COR-L47 (cell line): ENCODE results near the gene OR6C65.
"Not testable (repeated sequence)": the region's sequence is repeated elsewhere in the genome, so short reads cannot be mapped to it uniquely, and the experiment has no call there.

Experiments used
- DNase-seq: peaks from one replicate; lab custom pipeline; 2025; lab: John Stamatoyannopoulos, UW

OR6C65 gene

DNA sequence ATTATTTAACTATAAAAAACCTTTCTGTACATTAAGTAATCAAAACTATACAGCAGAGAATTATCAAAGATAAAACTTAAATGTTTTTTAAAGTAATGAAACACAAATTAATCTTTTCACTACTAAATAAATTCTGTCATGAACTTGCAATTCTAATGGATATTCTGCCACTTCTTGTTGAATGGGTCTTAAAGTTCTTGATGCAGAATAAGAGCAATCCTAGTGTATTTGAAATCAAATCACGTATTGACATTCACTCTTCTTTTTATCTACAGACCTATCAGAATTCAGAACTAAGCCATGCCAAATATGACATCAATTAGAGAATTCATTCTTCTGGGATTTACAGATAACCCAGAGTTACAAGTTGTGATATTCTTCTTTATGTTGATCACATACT lies at the start of gene OR6C65:
OR6C65 (plus strand) TSS at position 301 of the 400 bp plus-strand sequence; CDS start at position 301, 0 bp downstream.
- DNase-seq: no peak

DNA sequence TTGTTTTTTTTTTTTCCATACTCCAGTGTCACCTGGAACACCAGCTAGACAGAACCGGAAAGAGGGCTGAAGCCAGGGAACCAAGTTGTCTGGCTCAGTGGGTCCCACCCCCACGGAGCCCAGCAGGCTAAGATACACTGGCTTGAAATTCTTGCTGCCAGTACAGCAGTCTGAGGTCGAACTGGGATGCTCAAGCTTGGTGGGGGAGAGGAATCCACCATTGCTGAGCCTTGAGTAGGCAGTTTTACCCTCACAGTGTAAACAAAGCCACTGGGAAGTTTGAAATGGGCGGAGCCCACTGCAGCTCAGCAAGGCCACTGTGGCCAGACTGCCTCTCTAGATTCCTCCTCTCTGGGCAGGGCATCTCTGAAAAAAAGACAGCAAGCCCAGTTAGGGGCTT lies 45.0 kb upstream of the OR6C65 start:
- not testable (repeated sequence) for DNase-seq

DNA sequence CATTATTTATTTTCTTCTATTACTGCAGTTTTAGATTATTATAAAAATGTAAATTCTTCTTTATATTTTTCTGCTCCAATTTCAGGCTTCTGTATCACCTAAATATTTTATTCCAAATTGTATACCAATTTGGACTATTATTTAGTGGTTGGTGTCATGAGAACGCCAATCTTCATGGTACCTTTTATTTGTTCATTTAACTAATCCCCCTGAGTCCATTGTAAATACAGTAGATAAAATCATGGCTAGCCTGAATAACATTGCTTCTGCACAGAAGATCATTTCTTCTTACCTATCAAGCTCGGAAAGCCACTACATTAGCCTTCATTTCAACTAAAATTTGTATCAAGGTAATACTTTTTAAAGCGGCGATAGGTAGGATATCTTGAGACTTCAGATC lies 37.7 kb upstream of the OR6C65 start, which contains the start of gene OR6C75:
OR6C75 (plus strand) TSS at position 301 of the 400 bp plus-strand sequence. CDS start 2,136 bp downstream, outside the sequence.
- no peak for DNase-seq

DNA sequence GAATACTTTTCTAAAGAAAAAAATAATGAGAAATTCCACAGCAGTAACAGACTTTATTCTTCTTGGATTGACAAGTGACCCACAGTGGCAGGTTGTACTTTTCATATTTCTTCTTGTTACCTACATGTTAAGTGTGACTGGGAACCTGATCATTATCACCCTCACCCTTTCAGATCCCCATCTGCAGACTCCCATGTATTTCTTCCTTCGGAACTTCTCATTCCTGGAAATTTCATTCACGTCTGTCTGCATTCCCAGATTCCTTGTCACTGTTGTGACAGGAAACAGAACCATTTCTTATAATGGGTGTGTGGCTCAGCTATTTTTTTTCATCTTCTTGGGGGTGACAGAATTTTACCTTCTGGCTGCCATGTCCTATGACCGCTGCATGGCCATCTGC lies 35.2 kb upstream of the OR6C65 start:
- DNase-seq: no peak

DNA sequence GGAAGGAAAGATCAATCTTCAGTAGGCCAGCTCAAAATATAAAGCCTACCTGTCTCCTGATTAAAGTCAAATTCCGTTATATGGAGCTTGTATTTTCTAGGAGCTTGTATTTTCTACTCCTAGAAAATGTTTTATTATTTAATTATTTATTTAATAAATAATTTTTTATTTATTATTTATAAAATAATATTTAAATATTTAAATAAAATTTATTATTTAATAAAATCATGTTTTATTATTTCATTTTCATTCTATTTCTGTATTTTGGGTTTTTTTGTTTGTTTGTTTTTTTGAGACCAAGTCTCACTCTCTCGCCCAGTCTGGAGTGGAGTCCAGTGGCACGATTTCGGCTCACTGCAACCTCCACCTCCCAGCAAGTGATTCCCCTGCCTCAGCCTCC lies 27.8 kb upstream of the OR6C65 start:
- DNase-seq: no peak

DNA sequence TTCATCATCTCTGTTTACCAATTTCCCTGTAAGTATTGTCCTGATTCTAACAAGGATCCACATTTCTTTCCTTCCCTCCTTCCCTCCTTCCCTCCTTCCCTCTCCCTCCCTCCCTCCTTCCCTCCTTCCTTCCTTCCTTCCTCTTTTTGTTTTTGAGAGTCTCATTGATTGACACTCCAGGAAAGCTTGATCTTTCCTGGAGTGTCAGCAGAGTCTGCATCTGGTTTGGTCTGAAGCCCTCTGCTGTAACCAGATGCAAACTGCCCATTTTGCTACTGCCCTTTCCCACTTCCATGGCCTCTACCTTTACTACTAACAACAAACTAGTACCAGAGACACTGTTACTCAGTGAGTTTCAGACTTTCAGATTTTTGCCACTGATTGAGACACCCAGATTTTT lies 14.4 kb upstream of the OR6C65 start:
- no peak for DNase-seq

DNA sequence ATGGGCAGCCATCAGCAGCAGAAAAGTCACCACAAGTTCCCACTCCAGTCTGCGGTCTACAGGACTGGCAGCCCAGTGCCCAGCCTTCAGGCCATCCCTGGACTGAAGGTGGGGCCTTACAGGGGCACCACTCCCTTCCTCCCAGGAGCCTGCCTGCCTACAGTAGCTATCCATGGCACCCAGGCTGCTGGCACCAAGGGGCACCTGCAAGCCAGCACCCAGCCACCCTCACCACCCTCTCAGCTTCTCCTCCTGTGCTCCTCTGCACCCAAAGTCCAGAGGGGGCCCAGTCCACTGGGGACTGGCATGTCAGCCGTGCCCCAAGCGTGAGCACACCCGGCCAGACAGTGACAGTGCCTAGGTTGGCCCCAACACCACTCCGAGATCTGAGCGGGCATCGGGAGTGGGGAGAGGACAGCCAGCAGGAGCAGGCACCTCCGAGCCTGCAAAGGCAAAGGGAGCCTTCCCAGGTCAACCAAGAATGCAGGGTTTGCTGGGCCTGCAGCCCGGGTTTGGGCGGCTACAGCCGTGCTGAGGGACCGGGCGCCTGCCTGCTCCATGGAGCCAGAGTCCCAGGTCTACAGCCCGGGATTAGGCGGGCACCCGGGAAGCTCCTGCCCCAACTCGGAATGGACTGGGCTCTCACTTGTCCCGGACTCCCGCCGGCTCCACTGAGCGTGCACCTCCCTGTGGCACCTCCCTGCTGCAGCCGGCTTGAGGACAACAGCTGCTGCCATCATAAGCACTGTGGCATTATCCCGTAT lies 8.1 kb upstream of the OR6C65 start:
- DNase-seq: no peak

DNA sequence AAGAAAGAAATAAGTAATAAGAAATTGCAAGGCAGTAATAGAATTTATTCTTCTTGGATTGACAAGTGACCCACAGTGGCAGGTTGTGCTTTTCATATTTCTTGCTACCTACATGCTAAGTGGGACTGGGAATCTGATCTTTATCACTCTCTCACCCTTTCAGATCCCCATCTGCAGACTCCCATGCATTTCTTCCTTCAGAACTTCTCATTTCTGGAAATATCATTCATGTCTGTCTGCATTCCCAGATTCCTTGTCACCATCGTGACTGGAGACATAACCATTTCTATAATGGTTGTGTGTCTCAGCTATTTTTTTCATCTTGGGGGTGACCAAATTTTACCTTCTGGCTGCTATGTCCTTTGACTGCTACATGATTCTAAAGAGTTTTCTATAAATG lies 4.0 kb upstream of the OR6C65 start:
- DNase-seq: no peak

DNA sequence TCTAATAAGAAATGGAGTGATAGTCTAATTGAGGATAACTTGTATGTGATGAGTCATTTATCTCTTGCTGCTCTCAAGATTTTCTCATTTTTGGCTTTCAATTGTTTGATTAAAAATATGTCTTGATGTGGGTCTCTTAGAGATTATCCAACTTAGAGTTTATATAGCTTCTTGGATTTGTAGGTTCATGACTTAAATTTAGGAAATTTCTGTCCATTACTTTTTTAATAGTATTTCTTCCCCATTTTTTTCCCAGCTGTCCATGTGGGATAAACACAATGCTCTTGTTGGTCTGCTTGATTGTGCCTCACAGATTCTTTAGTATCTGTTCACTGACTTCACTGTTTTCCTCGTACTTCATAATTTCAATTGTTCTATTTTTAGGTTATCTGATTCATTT lies 7.5 kb downstream of the OR6C65 start:
- no peak for DNase-seq

DNA sequence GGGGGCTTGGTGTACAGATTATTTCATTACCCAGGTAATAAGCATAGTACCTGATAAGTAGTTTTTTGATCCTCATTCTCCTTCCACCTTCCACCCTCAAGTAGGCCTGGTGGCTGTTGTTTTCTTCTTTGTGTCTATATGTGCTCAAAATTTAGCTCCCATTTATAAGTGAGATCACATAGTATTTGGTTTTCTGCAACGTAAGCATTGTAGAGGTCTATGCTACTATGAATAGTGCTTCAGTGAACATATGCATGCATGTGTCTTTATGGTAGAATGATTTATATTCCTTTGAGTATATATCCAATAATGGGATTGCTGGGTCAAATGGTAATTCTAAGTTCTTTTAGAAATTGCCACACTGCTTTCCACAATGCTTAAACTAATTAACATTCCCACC lies 8.8 kb downstream of the OR6C65 start:
- DNase-seq: not testable (repeated sequence)

DNA sequence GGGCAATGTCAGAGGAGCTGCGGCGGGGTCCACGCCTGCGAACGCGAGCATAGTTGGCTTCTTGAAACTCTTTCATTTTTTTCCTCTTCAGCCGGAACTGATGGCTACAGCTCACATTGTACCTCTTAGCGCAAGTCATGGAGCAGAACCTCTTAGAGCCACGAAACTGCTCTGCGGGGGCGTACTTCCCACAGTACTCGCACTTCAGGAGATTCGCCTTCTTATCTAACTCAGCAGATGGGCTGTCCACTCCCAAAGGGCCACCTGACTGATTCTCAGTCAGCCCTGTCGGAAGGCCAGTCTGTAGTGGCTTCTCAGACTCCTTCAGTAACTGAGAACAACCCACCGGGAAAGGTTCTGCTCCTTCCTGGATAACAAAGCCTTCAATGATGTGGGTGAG lies 11.8 kb downstream of the OR6C65 start:
- not testable (repeated sequence) for DNase-seq

DNA sequence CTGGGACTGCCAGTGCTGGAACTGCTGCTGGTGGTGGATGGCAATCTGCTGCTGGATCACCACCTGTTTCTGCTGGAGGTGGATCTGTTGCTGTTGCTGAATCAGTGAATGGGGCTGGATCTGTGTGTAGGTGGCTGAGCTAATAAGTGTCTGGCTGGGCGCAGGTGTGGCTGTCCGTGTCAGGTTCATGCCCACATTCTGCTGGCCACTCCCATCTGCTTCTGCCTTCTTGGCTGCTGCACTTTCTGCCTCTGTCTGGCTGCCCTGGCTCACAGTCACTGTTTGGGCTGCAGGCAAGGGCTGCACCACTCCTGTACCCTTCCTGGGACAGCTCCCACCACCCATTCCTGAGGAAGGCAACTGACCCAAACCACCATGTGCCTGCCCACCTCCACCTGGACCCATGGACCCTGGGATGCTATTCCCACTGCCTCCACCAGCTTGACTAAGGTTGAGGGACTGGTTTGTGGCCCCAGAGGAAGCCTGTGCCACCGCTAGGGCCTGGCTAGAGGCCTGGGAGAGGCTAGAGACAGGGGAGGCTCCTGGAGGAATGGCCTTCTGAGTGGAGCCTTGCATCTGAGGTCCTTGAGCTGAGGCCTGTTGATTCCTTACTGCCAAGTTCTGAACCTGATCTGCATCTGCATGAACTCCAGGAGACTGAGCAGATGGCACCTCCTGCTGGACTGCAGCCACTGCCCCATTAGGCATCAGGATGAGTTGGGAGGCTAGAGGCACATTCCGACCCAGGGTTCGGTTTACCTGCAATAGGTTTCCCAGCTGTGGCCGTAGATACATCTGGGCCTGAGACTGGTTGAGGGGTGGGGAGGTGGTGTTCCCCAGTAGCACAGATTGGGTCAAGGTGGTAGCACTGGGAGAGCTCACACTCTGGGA lies 13.4 kb downstream of the OR6C65 start:
- not testable (repeated sequence) for DNase-seq

DNA sequence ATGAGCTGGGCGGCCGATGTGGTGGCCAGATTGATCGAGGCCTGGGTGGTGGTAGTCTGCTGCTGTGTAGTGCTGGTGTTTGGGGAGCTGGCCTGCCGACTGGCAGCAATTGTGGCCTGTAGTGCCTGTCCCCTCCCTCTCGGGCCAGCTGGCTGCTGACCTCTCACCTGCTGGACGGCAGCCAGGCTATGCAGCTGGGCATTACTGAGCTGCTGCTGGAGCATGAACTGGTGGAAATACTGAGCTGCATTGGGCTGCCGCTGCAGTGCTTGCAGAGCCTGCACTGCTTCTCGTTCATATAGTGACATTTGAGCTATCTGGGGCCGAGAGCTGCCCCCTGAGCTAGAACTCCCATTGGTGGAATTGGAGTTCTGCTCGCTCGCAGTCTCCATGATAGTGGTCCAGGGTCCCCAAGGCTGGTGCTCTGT lies 14.1 kb downstream of the OR6C65 start:
- DNase-seq: not testable (repeated sequence)

DNA sequence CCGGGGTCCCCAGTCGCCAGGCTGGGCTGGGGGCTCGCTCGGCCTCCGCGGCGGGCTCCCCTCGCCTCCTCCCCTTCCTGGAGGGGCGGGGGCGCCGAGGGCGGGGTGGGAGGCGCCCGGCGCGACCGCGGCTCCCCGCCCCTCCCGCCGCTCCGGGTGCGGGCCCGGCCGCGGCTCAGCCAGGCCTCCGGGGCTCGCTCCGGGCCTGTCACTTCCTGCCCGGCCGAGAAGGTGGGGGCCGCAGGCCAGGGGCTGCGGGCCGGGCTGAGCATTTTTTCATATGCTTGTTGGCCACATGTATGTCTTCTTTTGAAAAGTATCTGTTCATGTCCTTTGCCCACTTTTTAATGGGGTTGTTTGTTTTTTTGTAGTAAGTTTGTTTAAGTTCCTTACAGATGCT lies 14.6 kb downstream of the OR6C65 start:
- not testable (repeated sequence) for DNase-seq

DNA sequence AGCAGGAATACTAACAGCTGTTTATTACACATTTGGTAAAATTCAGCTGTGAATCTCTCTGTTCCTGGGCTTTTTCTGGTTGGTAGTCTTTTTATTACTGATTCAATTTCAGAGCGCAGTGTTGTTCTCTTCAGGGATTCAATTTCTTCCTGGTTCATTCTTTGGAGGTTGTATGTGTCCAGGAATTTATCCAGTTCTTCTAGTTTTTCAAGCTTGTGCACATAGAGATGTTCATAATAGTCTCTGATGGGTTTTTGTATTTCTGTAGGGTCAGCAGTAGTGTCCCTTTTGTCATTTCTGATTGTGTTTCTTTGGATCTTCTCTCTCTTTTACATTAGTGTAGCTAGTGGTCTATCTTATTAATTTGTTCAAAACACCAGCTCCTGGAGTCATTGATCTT lies 16.6 kb downstream of the OR6C65 start:
- no peak for DNase-seq

DNA sequence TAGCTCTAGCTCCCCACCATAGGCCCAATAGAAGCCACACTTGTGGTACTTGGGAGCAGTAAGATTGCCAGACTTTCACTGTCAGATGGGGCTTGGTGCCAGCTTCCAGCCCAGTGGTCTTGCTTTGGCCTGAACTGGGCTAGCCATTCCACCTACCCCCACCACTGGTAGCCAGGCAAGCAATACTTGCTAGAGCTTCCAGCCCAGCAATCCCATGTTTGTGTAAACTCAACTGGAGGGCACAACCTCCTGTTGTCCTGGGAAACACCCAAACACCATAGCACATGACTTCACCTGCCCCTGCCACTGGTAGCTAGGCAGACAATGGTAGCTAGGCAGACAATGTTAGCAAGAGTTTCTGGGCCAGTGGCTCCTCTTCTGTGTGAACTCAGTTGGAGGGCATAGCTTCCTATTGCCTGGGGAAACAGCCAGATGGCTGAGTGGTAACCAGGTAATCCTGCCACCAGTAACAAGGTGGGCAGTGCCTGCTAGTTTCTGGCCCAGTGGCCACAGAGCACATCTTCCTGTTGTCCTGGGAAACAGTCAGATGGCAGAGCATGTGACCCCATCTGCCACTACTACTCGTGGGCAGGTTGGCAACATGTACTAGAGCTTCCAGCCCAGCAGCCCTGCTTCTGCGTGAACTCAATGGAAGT lies 20.1 kb downstream of the OR6C65 start:
- DNase-seq: no peak

DNA sequence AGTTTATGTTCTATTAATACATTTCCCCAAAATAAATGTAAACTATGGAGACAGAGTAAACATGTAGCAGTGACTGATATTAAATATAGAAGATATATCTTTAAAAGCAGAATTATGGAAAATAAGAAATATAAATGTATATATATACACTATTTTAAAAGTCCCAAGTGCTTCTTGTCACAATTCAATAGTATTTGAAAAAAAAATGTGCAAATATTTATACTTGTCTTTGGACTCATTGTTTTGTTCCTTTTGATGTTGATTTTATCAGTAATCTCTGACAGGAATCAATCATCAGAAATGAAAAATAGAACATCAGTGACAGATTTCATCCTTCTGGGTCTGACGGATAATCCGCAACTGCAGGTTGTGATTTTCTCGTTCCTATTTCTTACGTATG lies 25.6 kb downstream of the OR6C65 start, which contains the start of gene OR6C76:
OR6C76 (plus strand) TSS at position 301 of the 400 bp plus-strand sequence; CDS start at position 301, 0 bp downstream.
- DNase-seq: no peak

DNA sequence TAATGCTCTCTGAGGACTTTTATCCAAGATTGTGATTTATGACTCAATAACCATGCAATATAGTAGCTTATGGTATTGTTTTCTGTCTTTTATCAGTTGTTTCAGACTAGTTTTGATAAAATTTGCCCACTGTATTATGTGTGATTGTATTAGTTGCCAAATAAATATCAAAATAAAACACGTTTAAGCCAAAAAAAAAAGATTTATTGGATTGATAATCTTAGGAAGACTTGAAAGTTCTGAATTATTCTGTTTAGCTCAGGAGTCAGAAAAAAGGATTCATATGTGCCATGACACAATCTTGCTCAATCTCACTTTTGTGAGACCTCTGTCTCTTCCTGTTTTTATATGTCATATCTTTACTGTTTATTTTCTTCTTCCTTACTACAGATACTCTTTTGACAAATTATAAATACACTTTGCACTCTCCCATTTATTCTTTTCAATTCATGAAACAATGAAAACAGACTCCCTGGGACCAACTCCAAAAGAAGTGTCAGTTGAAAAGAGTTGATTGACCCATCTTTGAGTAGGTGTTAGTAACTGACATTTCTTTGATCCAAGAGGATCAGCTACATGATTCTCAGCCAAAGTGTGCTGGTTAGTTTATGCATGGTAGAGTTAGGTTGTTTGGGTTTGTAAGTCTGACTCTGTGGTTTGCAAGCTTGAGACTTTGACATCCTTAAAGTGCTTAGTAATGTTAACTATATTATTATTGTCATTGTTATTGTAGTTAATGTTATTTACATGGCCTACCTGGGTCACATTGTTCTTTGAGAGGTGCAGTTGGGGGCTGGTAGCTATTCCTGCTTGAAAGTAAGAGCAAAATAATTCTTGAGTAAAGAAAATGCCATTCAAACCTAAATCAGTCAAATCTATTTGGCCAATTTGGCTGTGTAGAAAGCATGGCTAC lies 28.3 kb downstream of the OR6C65 start:
- no peak for DNase-seq

DNA sequence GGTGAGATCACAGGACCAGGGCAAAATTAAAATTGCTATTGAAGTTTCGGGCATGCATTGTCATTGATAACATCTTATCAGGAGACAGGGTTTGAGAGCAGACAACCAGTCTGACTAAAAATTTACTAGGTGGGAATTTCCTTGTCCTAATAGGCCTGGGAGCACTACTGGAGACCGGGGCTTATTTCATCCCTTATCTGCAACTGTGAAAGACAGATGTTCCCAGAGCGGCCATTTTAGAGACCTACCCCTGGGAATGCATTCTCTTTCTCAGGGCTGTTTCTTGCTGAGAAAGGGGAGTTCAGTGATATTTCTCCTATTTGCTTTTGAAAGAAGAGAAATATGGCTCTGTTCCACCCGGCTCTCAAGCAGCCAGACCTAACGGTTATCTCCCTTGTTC lies 40.9 kb downstream of the OR6C65 start:
- not testable (repeated sequence) for DNase-seq

DNA sequence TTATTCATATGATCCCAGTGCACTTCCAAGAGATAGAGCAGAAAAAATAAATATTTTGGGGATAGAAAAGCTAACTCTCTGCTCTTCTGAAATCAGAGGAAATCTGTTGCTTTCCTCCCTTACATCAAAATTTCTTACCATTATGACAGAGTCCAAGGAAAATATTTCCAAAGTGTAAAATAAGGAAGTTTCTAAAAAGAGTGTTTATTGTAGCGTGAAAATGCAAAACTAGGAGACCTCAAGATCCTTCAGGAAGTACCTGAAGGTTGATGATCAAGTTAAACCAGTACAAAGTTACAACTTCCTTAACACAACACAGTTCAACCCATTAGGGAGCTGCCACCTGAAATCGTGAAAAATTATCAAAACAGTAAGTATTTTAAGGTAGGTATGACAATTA lies 43.4 kb downstream of the OR6C65 start, which contains the start of gene OR6C2:
OR6C2 (plus strand) TSS at position 301 of the 400 bp plus-strand sequence. CDS start 8,138 bp downstream, outside the sequence.
- no peak for DNase-seq

DNA sequence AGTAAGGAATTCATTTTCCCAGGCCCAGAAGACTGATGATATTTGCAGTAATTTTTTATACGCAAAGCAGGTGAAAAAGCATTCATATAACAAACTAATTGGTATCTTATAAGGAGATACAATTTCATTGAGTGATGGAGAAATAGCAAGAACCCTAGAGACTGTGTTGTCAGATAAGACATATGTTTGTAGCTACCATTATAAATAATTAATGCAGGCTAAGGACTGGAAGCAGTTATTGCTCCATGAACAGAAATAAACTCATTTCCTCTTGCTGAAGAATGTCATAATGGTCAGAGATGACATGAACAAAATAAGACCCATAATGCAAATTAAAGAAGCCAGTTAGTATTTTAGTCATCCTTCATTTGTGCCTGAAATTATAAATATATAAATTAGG lies 45.0 kb downstream of the OR6C65 start:
- DNase-seq: no peak
